Neural progenitor cell (in vitro differentiated cells): ENCODE results near the gene ADCY9.

Experiments
- CTCF ChIP-seq: fragments of 200-600 bp; sonication (generic); IDR thresholded peaks from 2 replicates; pipeline ENCODE4 v1.5.1; 2017; ENCODE audit warnings: antibody characterized with exemption, mild to moderate bottlenecking
- EZH2 ChIP-seq: fragments of 200-600 bp; sonication (generic); IDR thresholded peaks from 2 replicates; pipeline ENCODE4 v1.6.1; 2017; ENCODE audit warnings: antibody characterized with exemption, mild to moderate bottlenecking, moderate library complexity
- EZH2phosphoT487 ChIP-seq: fragments of 200-600 bp; sonication (generic); IDR thresholded peaks from 2 replicates; pipeline ENCODE4 v1.6.1; 2017; ENCODE audit warnings: antibody characterized with exemption

- no peak for TF ChIP-seq CTCF
- no peak for TF ChIP-seq EZH2
- TF ChIP-seq EZH2phosphoT487, result no peak
These were observed 19.7 kb downstream of the ADCY9 start for GRCh38 chr16:4096509-4096908.
